A673 (cell line): ENCODE data around the gene FLT3. TPM values are rescaled to one million over a fixed set of nuclear protein-coding genes. Genes with fewer than 3 reads are reported as not detected.

Experiments
- BruUV-seq: library from RNA; stranded (reverse); fragments of 400-500 nt; replicated peaks from 2 replicates; lab custom pipeline; 2021; lab: Mats Ljungman, UMichigan
- CTCF ChIA-PET: fragments of 300-600 bp; sonication (Branson Sonifier 250); formaldehyde crosslinking; loops from one replicate; lab custom pipeline; 2022; ENCODE audit warnings: antibody characterized with exemption; lab: Charles Lee
- POLR2A ChIA-PET: fragments of 300-600 bp; sonication (Branson Sonifier 250); formaldehyde crosslinking; loops from one replicate; lab custom pipeline; 2022; ENCODE audit warnings: antibody characterized with exemption; ENCODE audit not compliant: low non-redundant PET; lab: Charles Lee
- DNase-seq: peaks from one replicate; pipeline ENCODE4 v3.0.0-alpha.2; 2015; ENCODE audit warnings: low spot score
- H3K27ac ChIP-seq: fragments of 200-600 bp; sonication (generic); 2 replicates; pipeline ENCODE4 v1.5.1; 2016; ENCODE audit warnings: mixed run types, low read depth, mild to moderate bottlenecking, mixed read lengths, antibody characterized with exemption, low read length; ENCODE audit not compliant: poor library complexity, severe bottlenecking
- H3K27me3 ChIP-seq: fragments of 200-600 bp; sonication (generic); replicated peaks from 2 replicates; pipeline ENCODE4 v1.6.1; 2017; ENCODE audit warnings: mixed run types, low read depth, mild to moderate bottlenecking, mixed read lengths, antibody characterized with exemption, low read length; ENCODE audit not compliant: insufficient read depth, poor library complexity
- H3K36me3 ChIP-seq: fragments of 200-600 bp; sonication (generic); 2 replicates; pipeline ENCODE4 v1.6.1; 2016; ENCODE audit warnings: mixed run types, mild to moderate bottlenecking, mixed read lengths, antibody characterized with exemption, low read length; ENCODE audit not compliant: insufficient read depth, poor library complexity, severe bottlenecking
- H3K4me1 ChIP-seq: fragments of 200-600 bp; sonication (generic); 2 replicates; pipeline ENCODE4 v1.6.1; 2017; ENCODE audit warnings: mixed run types, mild to moderate bottlenecking, mixed read lengths, antibody characterized with exemption, low read length; ENCODE audit not compliant: insufficient read depth, poor library complexity, severe bottlenecking
- H3K4me3 ChIP-seq: fragments of 200-600 bp; sonication (generic); 2 replicates; pipeline ENCODE4 v1.5.1; 2016; ENCODE audit warnings: low read depth, mixed run types, mild to moderate bottlenecking, mixed read lengths, low read length; ENCODE audit not compliant: poor library complexity, severe bottlenecking
- H3K9me3 ChIP-seq: fragments of 200-600 bp; sonication (generic); 2 replicates; pipeline ENCODE4 v1.6.1; 2016; ENCODE audit warnings: mixed run types, low read depth, mild to moderate bottlenecking, mixed read lengths, antibody characterized with exemption, low read length; ENCODE audit not compliant: poor library complexity, severe bottlenecking
- EZH2 ChIP-seq: fragments of 200-600 bp; sonication (generic); IDR thresholded peaks from 2 replicates; pipeline ENCODE4 v1.6.1; 2017; ENCODE audit warnings: borderline replicate concordance, low read depth, mild to moderate bottlenecking, mixed read lengths, antibody characterized with exemption, low read length; ENCODE audit not compliant: poor library complexity, severe bottlenecking
- intact Hi-C: fragments of 100-400 bp; cut with micrococcal nuclease; formaldehyde crosslinking; loops from one replicate; pipeline ENCODE4 v1.10.0; 2022; ENCODE audit not compliant: unreplicated experiment
- total RNA-seq: library from RNA; stranded (reverse); gene quantifications from 2 replicates; pipeline ENCODE4 v1.2.3, GENCODE V29; 2021
- TF ChIP-seq, protein P1 (sequence below): fragments of 300-800, 200-600 bp; sonication (generic); conservative IDR thresholded peaks from 2 replicates; pipeline ENCODE4 v1.5.1; 2017; ENCODE audit warnings: low read depth, mild to moderate bottlenecking, antibody characterized with exemption, low read length, moderate library complexity, mixed read lengths

The FLT3 gene
- total RNA-seq, 1 experiment from 2014 or later, result 0.15 TPM

DNA sequence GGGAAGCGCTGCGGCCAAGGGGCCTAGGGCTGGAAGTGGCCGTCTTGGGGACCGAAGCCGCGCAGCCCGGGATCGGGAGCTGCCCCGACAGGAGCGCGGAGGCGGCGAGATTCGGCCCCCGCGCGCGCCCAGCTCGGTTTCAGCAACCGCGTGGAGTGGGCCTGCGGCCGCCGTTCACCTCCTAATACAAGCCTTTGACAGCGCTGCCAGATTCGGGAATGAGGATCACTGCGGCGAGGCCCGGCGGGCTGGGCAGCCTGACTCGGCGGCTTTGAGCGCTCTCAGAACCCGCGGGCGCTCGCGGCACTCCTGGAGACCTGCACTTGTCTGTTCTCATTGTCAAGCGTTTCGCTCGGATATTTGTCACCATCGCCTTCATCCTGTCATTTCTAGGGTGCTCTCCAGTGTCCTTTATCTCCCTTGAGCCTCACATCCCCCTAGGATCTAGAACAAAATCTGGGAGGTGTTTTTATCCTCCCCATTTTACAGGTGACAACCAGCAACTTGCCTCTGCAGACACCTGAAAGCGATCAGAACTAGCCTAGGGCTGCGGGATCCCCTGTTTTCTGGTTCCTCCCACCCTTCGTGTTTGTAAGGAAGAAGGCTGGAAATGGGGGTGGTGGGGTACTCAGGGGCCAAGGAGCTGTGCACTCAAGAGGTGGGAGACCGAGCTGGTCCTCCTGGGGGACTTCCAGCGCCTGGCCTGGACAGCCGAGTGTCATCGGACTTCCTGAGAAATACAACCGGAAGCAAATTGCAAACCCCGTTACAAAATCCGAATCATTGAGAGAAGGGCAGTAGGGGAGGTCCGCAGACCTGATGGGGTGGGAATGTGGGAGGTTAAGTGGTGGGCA, 129.8 kb downstream of the FLT3 start:
- Histone ChIP-seq H3K27me3 (peaks cover 100% of the 10 kb centered on the region), H3K36me3 (no peaks in the 10 kb centered on the region), H3K4me3 (no peak overlapping the region), H3K27ac (no peak overlapping the region), H3K9me3 (no peaks in the 10 kb centered on the region), H3K4me1 (no peaks in the 10 kb centered on the region)
- BruUV-seq, result no TSS peak
- TF ChIP-seq, protein P1, sequence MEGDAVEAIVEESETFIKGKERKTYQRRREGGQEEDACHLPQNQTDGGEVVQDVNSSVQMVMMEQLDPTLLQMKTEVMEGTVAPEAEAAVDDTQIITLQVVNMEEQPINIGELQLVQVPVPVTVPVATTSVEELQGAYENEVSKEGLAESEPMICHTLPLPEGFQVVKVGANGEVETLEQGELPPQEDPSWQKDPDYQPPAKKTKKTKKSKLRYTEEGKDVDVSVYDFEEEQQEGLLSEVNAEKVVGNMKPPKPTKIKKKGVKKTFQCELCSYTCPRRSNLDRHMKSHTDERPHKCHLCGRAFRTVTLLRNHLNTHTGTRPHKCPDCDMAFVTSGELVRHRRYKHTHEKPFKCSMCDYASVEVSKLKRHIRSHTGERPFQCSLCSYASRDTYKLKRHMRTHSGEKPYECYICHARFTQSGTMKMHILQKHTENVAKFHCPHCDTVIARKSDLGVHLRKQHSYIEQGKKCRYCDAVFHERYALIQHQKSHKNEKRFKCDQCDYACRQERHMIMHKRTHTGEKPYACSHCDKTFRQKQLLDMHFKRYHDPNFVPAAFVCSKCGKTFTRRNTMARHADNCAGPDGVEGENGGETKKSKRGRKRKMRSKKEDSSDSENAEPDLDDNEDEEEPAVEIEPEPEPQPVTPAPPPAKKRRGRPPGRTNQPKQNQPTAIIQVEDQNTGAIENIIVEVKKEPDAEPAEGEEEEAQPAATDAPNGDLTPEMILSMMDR, result no peak
- peak; percentile 94 for TF ChIP-seq EZH2
- no peak for DNase-seq
- ChIA-PET POLR2A (no interaction called here), CTCF (interaction anchor here (0.9 kb wide), 1 partner anchor 142 kb away, joined by 3 read pairs; no protein-coding TSS in a partner anchor)
- intact Hi-C loops, result loop anchor here (10.0 kb wide), 1 partner anchor 986 kb away; no protein-coding TSS in a partner anchor

DNA sequence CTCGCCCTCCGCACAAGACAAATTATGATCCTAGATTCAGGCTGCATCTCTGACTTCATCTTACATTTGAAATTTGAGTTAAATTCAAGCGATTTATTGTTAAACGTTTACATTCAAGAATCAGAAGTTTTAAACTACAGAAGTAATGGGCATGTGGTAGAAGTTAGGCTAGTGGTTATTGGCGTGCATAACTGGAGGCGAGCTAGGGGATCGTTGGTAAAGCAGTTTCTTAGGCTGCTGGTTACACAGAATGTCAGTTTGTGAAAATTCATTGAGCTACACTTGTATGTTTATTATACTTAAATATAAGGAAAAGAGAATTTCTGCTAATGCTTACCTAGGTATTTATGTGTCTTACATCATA, 130.5 kb downstream of the FLT3 start:
- Histone ChIP-seq H3K27ac (no peak overlapping the region), H3K4me3 (no peak overlapping the region), H3K27me3 (peaks cover 100% of the 10 kb centered on the region), H3K4me1 (no peaks in the 10 kb centered on the region), H3K9me3 (no peaks in the 10 kb centered on the region), H3K36me3 (no peaks in the 10 kb centered on the region)
- POLR2A ChIA-PET, result no interaction called here
- CTCF ChIA-PET, result interaction anchor here (0.9 kb wide), 1 partner anchor 141 kb away, joined by 3 read pairs; no protein-coding TSS in a partner anchor
- TF ChIP-seq, protein P1, result no peak
- no peak for TF ChIP-seq EZH2
- BruUV-seq, result no TSS peak
- no peak for DNase-seq
- intact Hi-C loops, result loop anchor here (10.0 kb wide), 1 partner anchor 985 kb away; no protein-coding TSS in a partner anchor

DNA sequence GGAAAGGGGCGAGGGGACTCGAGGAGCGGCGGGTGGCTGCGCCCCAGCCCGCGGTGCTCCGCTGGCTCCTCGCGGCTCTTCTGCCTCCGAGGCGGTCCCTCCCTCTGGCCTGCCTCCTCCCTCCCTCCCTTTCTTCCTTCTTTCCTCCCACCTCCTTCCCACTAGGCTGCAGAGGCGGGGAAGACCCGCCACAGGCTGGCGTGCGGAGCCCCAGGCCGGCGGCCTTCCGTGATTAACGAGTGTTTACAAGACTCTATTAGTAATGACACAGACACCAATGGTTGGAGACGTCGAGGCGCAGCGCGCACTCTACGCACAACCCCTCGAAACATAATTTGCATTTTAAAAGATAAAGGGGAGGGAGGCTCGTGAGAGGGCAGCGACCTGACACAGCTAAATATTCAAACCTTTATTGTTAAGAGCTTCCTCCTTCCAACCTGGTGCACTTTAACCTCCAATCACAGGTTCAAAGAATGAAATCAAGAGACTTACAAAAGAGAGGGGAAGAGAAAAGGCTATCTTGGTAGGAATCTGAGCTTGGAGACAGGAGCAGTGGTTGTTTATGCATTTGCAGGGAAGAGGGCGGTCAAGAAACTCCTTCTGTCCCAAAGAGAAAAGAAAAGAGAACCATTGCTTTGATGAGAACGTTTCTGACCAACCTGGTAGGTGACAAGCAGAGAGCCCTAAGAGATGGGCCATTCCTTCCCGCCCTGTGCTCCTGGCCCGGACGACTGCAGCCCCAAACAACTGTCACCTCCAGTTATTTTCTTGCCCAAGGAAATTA, 131.1 kb downstream of the FLT3 start, which contains the start of gene CDX2:
TSS of gene CDX2 (minus strand) at position 234 of the 784 bp plus-strand sequence. CDS start 309 bp downstream, outside the sequence.
- no peaks in the 10 kb centered on the region for H3K36me3 ChIP-seq
- H3K9me3 ChIP-seq, result no peaks in the 10 kb centered on the region
- DNase-seq, result no peak
- H3K27ac ChIP-seq, result no peak within 1 kb of the TSS
- POLR2A ChIA-PET, result no interaction called here
- intact Hi-C loops, result no loop called here
- BruUV-seq, result no TSS peak
- CTCF ChIA-PET, result no interaction called here
- peaks cover 100% of the 10 kb centered on the region for H3K27me3 ChIP-seq
- peak within 1 kb of the TSS; percentile 12 for H3K4me3 ChIP-seq
- TF ChIP-seq, protein P1, result no peak
- peak; percentile 72 for TF ChIP-seq EZH2
- no peaks in the 10 kb centered on the region for H3K4me1 ChIP-seq
